HG03045 (cell line): ENCODE data around the gene BAG5.
"Not testable (repeated sequence)": the region's sequence is repeated elsewhere in the genome, so short reads cannot be mapped to it uniquely, and the experiment has no call there.

Experiments
- ATAC-seq: cut with Tn5 transposase; IDR thresholded peaks from one replicate; pipeline ENCODE4 v1.9.1; 2021; ENCODE audit warnings: mild to moderate bottlenecking, moderate library complexity; ENCODE audit not compliant: unreplicated experiment

The BAG5 gene

DNA sequence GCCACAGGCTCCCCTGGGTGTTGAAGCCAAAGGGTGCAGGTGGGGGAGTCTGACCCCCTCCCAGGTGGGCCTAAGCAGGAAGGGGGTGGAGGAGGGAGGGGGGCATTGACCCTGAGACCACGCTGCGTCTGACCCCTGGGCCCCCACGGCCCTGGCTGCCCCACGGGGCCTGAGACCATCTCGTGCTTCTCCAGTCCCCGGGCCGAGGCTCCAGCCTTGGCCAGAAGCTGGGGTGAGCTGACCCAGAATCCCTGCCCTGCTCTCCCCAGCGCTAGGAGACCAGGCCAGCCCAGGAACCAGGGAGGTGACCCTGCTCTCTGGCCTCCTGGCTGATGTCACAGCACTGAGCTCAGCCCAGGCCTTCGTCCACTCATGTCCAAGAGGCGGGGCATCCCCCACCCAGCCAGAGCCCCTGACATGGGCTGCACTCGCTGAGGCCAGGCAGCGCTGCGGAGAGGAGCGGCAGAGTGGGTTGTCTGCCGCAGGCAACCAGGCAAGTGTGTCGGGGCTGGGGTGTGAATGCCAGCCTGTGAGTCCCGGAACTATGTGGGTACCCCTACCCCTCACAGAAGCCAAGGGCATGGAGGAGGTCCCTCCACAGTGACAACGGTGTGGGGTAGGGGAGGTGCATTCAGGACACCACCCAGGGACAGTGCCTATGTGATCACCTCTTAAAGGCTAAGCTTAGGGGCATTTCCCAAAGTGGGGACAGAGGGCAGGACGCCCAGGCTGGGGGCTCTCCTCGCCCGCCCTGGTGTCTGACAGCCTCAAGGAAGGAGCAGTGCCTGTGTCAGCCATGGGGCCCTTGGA, 27.2 kb downstream of the BAG5 start:
- no peak for ATAC-seq

DNA sequence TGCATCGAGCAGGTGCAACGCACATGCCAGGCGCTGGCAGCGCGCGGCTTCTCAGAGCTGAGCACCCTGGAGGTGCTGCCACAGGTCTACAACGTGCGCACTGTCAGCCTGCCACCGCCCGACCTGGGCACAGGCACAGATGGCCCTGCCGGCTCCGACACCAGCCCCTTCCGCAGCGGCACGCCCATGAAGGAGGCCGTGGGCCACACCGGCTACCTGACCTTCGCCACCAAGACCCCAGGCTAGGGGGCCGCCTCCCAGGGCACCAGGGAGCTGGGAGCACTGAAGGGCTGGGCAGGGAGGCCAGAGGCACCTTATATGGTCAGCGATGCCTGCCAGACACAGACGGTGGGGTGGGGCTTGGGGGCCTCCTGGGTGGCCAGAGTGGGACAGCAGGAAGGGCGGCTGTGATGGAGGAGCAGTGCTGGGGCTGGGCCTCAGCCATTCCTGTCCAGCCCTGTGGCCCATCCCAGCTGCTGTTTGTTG, 27.8 kb downstream of the BAG5 start:
- ATAC-seq = no peak

DNA sequence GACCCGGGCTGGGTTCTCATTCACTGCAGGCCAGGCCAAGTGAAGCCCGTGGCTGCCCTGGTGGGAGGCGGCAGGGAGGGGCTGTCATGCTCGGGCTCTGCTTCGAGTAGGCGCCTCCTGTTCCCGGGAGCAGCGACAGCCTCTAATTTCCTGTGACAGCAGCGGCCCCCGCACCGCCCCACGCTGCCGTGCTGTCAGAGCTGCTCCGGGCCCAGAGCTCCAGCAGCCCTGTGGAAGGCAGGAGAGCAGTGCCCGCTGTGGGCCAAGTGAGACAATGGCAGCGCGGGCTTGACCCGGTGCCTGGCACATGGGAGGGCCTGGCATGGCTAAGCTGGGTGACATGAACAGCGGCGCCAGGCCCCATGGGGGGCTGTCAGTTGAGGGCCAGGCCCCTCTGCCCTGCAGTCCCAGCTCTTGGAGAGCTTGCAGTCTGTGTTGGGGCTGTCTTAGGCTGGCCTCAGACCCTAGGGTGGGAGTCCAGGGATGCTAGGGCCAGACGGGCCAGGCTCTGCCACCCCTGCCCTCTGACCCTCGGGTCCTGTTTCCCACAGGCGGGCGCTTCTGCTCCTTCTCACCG, 28.4 kb downstream of the BAG5 start:
- ATAC-seq = no peak

DNA sequence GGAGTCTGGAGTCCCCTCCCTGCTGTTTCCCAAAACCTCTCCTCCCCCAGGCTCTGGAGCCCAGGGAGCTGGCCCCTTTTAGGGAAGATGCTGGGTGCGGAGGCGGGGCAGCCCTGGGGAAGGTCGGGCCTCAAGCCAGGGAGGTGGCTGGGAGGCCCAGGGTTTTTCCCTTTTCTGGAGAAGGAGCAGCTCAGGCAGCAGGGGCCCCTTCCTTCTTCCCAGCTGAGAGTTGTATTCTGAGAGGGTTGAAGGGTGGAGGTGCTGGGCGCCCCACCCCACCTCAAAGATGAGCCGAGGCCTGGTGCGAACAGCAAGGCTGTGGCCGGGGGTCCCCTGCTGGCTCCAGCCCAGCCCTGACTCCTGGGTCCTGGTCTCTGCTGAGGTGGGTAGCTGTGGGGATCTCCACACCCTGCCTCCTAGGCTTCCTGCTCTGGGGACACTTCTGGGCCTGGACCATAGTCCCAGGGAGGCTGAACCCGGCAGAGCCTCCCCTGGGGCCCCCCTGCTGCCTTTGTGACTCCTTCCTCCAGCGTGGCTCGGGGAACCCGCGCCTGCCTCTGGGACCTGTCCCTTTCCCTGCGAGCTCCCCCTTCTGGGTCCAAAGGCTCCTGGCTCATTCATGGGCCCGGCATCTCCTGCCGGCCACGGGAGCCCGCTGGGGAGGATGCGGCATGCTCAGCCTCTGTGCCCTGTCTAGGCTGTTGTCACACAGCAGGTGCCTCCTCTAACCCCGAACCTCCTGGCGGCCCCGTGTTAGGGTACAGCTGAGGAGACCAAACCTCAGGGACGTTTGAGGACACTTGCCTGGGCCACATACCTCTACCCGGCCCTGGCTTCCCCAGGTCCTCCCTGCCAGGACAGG, 29.1 kb downstream of the BAG5 start:
- no peak for ATAC-seq

DNA sequence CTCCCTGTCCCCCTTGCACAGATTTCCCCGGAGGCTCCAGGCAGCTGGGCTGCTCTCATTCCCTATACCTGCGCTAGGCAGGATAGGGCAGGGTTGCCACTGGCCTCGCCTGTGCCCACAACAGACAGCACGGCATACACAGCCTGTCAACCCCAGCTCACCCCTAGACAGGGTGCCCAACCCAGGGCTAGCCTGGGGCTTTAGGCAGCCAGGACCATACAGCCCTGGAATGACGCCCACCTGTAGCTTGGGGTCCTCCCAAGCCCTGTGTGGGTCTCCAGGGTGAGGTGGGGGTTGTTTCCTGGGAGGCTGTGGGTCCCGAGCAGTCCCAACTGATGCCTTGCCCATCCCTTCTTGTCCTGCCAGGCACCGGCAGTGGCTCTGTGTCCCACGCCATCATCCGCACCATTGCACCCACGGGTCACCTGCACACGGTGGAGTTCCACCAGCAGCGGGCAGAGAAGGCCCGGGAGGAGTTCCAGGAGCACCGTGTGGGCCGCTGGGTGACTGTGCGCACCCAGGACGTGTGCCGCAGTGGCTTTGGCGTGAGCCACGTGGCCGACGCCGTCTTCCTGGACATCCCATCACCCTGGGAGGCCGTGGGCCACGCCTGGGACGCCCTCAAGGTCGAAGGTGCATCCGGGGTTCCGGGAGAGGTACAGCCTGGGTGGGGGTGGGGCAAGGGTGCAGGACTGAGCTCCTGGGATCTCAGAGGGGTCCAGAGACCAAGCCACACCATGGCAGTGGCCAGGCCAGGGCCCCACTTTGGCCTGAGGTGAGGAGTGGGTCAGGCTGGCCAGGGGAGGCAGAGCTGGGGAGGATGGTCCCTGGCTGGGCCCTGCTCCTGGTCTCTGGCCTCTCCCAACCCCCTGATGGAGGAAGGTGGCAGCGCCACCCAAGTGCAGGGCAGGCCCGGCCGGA, 30.0 kb downstream of the BAG5 start:
- no peak for ATAC-seq

DNA sequence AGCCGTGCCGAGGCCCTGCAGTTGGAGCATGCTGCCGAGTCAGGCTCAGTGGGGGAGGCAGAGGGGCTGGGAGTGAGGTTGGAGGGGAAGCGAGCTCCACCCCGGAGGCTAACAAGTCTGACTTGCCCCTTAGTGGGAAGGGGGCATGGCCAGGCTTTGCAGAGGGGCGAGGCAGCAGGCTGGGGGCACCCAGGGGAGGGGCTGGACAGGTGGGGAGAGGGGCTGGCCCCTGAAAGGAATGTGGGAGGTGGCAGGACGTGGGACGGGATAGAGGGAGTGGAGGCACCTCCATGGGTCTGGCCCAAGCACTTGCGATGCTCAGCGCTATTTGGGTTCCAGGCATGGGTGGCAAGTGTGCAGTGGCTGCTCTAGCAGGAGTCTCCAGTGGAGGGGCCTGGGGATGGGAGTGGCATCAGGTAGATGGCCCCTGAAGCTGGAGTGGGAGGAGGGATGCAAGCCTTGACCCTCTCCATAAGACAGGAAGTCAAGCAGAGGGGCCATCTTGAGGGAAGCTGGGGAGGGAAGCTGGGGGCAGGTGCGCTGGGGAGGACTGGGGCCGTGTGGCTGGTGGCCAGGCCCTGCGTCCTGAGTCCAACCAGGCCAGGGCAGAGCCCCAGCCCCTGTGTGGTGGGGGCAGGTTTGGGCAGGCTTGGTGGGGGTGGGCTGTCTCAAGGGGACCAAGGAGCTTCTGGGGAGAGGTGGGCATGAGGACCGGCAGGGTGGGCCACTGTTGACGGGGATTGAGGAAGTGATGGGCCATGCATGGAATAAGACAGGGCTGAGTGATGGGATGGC, 30.8 kb downstream of the BAG5 start:
- ATAC-seq = no peak

DNA sequence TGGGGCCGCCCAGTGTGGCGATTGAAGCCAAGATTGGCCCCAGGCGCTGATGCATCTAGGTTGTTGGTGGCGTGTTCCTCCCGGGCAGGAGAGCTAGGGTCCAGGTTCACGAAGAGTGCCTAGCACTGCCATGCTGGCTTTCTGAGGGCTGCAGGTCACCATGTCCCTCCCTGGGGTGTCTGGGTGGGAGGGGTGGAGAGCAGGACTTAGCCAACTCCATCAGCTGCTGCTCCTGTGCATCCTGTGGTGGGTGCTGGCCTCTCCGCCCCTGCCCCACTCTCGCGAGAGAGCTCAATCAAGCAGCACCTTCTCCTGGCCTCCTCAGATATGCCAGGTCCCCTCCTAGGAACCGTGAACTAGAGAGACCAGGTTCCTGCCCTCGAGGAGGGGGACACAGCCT, 31.6 kb downstream of the BAG5 start:
- no peak for ATAC-seq

DNA sequence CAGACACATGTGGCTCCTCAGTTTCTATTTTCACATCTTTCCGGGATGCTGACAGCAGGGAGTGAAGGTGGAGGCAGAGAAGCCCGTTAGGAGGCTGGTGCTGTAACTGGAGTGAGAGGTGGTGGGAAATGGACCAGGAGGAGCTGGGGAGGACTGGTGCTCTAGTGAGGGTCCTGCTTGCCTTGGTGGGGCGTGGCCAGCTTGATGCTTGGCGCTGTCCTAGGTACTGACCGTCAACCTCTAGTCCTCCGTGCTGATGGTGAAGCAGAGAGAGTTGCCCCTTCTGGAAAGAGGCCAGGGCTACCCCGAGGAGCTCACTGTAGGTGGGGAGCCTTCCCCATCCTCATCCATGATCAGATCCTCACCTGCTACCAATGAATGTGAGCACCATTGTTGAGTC, 32.1 kb downstream of the BAG5 start:
- no peak for ATAC-seq

DNA sequence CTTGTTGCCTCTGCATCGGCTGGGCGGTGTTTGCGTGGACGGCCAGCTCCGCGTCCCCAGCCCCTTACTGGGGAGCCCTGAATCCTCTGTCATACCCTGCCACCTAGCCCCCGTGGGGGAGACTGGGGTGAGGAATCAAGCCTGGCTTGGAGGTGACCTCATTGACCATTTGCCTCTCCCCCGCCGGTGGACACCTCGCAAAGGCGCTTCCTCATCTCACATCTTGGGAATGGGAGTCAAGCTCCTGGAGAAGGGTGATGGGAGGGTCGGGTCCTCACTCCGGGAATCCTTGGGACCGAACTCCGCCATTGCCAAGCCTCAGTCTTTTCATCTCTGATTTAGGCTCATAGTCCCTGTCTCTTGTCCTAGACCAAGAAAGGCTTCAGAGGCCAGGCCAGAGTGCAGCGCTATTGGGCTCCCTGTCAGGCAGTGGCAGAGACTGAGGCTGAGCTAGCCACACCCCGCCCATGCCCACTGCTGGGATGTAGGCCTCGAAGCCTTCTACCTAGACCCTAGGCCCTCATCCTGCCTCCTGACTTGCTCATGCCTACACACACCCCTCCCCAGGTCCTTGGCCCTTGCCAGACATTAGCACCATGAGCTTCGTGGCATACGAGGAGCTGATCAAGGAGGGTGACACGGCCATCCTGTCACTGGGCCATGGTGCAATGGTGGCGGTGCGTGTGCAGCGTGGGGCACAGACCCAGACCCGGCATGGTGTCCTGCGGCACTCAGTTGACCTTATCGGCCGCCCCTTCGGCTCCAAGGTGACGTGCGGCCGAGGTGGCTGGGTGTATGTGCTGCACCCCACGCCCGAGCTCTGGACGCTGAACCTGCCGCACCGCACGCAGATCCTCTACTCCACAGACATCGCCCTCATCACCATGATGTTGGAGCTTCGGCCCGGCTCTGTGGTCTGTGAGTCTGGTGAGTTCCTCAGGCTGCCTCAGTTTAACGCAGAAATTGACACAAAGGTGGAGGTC, 32.8 kb downstream of the BAG5 start:
- ATAC-seq = no peak

DNA sequence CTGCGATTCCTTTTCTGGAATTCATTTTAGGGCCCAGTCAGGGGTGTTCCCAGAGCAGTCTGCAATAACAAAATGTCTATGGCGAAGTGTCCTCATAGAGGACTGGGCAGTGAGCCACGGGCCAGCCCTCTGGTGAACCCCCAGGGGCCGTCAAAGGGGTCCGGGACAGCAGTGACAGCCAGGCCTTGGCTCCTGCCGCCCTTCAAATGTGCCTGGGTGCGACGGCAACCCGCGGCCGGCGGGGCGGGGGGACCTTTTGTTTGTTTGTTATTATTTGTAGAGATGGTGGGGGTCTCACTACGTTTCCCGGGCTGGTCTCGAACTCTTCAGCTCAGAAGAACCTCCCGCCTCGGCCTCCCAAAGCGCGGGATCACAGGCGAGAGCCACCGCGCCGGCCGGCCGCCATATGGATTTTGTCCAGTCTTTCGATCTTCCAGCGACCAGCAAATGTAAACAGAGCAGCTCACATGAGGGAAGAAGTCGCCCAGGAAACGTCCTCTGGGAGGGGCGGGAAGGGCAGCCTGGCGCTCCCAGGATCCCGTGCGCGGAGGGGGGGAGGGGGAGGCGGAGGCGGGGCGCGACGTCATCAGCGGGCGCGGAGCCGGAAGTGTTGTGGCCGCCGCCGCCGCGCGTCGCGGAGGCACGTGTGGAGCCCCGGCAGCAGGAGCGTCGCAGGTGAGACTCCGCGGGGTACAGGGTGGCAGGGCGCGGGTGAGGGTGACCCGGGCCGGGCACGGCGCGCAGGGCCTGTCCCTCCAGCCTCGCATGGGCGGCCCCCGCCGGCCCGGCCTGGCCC, 33.7 kb downstream of the BAG5 start, which contains the start of gene TRMT61A:
TRMT61A (plus strand) TSS at position 610 of the 796 bp plus-strand sequence. CDS start 783 bp downstream, outside the sequence.
- peak; percentile 40 for ATAC-seq

DNA sequence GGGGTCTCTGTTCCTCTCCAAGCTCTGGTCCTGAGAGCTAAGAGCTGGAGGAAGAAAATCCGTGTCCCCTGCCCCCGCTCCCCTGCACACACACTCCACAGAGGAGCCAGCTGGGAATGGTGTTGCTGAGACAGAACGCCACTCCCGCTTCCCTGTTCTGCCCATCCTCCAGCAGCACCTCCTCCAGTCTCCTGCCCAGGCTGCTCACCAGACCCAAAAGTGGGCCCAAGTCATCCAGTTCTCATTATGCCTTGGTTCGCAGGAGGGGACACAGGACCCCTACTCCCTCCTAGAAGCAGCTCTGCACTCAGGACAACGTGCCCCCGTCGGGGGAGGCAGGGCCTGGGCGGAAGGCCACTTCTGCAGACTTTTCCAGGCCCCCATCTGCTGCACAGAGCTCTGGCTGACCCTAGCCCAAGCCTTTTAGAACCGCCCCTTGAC, 34.3 kb downstream of the BAG5 start:
- no peak for ATAC-seq

DNA sequence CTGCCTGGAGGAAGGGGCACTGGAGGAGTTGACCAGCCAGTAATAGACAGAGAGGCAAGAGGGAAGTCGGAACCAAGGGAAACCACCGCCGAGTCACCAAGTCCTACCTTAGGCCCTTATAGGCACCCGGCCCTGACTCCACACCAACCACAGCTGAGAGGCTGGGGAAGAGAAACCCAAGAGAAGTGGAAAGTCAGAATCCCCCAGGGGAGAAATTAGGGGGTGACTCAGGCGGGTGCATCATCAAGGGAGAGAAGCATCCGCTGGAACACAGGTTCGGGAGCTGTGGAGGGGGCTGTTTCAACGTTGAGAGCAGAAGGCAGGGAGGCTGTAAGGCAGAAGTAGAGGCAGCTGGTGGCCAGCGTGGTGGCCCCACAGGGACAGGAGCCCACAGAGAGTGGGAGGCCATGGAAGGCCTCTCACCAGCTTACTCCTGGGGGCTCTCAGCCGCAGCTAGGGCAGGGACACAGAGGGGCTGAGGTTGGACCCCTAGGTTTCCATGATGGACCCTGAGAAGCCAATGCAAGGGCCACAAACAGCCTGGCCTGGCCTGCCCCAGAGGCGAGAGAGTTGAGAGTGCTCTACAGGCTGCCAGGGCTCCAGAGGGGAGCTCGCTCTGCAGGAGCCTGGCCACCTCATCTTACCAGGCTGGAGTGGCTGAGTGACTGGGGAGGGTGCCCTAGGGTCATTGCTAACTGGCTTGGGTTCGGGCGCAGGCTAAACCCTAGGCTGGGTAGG, 34.9 kb downstream of the BAG5 start:
- ATAC-seq = peak; percentile 58

DNA sequence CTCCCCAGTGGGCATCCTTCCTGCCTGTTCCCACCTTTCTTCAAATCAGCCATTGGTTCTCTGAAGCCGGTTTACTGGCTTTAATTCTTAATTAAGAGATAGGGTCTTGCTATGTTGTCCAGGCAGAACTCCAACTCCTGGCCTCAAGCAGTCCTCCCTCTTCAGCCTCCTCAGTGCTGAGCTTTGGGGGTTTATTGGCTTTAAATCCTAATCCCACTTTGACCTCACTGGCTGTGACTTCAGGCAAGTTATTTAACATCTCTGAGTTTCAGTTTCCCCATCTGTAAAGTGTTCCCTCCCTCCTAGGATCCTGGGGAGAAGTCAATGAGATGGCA, 35.6 kb downstream of the BAG5 start:
- ATAC-seq = no peak

DNA sequence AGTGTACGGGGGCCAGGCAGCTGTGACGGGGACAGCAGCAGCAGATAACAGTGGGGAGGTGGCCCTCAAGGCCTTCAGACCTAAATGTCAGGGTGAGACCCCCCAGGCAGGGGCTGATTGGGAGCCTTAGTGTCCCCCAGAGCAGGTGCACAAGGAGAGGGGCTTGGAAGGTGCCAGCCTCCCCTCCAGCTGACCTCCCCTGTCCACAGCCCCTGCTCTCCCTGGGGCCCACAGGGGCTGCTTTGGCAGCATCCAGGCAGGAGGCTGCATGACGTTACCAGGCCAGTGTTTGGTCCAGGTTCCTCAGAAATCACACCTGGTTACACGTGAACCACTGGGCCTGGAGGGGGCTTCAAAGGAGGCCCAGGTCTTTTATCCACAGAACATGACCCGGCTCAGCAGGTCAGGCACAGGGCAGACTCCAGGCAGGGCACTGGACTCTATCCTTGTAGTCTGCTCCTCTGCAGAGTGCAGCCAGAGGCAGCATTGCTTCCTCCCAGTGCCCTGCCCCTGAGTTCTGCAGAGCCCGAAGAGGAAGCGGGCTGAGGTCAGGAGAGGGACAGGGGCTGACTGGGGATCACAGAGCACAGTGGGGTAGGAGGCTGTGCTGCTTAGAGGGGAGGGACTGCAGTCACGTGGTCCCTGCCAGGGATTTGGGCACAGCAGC, 36.1 kb downstream of the BAG5 start:
- no peak for ATAC-seq

DNA sequence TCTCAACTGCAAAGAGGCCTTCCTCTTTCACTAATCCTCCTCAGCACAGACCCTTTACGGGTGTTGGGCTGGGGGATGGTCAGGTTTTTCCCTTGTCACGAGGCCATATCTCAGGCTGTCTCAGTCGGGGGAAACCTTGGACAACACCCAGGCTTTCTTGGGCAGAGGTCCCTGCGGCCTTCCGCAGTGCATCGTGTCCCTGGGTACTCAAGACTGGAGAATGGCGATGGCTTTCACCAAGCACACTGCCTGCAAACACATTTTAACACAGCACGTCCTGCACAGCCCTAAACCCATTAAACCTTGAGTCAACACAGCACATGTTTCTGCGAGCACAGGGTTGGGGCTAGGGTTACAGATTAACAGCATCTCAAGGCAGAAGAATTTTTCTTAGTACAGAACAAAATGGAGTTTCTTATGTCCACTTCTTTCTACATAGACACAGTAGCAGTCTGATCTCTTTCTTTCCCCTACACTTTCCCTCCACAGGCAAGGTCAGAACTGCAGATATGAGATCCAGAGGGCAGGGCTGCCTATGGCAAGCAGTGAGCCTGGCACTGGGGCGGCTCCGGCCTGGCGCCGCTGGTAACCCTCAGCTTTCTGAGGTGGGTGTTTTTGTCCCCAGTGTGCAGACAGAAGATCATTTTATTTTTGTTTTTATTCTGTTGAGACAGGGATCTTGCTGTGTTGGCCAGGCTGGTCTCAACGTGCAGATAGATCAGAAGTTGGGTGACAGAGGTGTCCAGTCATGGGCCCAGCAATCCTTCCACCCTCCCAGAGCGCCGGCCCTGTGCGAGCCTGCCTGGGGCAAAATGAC, 36.8 kb downstream of the BAG5 start:
- ATAC-seq = not testable (repeated sequence)
